Retinal pigment epithelial cell (primary cell): ENCODE measurements around the gene SKIC8.

ENCODE experiments used
- DNase-seq: peaks from one replicate; pipeline ENCODE4 v3.0.0-alpha.2; 2010; ENCODE audit warnings: low read depth
- H3K4me3 ChIP-seq: 2 replicates; pipeline ENCODE4 v1.5.1; 2011; ENCODE audit warnings: mild to moderate bottlenecking, low read length, control low read depth, moderate library complexity
- TF ChIP-seq, protein P1 (sequence below): conservative IDR thresholded peaks from 2 replicates; pipeline ENCODE4 v1.5.1; 2011; ENCODE audit warnings: low read depth, low read length, control low read depth, inconsistent platforms

The SKIC8 gene

DNA sequence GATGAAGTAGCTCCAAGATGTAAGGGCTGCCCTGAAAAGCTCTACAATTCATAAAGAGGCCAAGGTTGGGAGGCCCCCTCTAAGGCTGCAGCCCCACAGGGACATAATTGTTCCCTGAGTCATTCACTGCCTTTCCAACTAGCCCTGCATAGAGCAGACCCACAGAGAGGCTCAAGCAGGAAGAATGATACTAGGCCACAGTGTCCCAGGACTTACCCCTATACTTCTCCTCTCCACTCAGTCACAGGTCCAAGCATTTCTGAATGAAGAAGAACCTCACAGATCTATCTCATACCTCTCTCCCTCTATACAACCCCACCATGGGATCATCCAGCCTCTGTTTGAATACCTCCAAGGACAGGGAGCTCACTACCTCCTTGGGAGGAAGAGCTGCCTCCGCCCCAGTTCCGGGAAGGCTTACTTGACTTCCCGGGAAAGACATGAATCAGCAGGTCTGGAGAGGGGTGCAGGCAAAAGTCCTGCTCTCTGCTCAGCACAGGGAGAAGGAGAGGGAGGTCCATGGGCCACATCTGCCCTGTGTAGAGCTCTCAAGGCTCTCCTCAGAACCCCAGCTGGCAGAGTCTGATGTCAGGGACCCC is 6.9 kb upstream of the SKIC8 start:
- TF ChIP-seq, protein P1, sequence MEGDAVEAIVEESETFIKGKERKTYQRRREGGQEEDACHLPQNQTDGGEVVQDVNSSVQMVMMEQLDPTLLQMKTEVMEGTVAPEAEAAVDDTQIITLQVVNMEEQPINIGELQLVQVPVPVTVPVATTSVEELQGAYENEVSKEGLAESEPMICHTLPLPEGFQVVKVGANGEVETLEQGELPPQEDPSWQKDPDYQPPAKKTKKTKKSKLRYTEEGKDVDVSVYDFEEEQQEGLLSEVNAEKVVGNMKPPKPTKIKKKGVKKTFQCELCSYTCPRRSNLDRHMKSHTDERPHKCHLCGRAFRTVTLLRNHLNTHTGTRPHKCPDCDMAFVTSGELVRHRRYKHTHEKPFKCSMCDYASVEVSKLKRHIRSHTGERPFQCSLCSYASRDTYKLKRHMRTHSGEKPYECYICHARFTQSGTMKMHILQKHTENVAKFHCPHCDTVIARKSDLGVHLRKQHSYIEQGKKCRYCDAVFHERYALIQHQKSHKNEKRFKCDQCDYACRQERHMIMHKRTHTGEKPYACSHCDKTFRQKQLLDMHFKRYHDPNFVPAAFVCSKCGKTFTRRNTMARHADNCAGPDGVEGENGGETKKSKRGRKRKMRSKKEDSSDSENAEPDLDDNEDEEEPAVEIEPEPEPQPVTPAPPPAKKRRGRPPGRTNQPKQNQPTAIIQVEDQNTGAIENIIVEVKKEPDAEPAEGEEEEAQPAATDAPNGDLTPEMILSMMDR = no peak

DNA sequence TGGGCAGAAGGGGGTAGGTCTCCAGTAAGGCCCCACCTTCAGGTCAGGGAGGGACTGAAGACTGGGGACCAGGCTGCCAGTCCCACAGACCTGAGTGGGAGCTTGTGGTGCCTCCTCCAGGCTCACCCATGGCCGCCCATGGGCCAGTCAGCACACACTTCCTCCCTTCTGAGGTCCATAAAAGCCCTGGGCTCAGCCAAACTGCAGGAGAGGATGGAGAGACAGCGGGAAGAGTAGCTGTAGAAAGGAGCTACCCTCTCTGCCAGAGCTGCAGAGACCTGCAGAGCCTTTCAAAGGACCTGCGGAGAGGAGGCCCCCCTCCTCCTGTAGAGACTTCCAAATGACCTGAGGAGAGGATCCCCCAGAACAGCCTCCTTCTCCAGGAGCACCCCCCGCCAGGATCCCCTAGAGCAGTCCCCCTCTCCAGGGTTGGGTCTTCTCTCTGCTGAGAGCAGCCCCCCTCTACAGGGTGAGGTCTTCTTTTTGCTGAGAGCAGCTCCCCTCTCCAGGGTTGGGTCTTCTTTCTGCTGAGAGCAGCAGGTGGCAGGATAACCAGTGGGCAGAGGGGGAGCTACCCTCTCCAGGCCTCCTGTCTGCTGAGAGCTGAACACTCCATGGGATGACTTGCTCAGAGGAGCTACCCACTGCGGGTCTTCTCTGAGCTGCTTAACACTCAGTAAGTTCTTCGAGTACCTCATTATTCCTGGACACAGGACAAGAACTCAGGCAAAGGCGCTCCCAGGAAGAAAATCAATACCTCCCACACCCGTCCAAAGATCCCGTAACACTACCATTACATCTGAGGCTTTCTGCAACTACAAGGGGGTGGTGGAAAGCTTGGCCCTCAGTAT is 5.0 kb upstream of the SKIC8 start:
- no peak overlapping the region for H3K4me3 ChIP-seq
- no peak for DNase-seq
- TF ChIP-seq, protein P1 = no peak

More for the DNA sequence above, 6.9 kb upstream of the SKIC8 start:
- DNase-seq = no peak
- H3K4me3 ChIP-seq = no peak overlapping the region

DNA sequence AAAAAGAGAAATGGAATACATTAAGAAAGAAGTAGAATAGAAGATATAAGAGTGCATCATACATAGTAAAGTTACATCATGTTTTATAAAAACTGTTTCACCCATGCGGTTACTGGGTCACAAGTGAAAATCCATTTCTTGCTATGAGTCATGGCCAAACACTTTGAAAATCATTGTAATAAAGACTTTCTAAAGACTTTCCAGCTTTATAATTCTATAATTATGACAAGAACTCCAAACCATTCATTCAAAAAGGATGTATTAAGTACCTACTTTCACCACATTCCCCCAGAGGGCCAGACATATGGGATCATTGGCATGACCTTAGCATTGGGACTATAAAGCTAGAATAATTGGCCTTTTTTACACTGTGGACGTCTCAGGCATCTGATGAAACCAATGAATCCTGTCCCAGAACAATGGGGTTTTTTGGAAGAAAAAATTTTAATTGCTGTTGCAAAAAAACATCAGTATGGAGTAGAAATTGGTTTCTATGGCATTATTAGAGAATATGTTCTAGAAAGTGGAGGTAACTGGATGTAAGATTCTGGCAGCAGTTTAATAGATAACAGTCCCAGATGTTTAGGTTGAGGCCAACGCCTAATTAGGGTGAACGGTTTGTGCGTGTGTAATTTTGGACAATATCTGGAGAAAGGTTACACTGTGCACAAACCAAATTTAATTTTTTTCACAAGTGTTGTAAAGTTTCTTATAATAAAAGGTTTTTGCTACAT is 3.3 kb upstream of the SKIC8 start:
- DNase-seq = peak; percentile 92
- TF ChIP-seq, protein P1 = no peak
- H3K4me3 ChIP-seq = no peak overlapping the region

DNA sequence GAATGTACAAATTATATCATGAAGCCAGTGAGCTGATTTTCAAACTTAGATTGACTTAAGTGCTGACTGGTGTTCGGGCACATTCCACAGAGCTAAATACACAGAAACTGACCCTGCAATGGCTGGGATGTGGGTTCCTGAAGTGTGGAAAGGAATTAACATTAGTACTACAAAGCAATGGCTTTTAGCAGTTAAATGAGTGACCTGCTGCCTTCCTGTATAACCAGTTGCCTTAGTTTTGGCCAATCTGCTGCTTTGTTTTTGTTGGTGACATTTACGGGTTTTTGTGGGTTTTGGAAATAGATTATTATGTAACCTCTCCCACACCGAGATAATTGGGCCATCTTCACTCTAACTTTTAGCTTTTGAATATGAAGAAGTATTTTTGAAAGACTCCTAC is 2.4 kb upstream of the SKIC8 start:
- peak; percentile 71 for DNase-seq
- H3K4me3 ChIP-seq = no peak overlapping the region
- TF ChIP-seq, protein P1 = no peak

DNA sequence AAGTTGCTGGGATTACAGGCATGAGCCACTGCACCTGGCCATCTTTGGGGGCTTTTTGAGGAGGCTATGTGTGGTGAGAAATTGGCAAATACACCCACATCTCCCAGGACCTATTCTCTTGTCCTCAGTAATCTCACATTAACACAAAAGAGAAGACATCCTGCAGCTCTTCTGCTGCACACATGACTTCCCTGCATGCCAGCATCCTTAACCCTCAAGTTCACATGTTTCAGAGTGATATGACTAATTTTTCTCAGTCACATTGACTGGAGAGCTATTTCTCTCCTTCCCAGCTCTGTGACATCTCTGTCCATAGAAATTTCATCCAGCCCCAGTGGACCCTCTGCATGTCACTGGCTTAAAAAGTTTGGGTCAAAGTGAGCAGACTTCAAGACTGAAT is 1.9 kb upstream of the SKIC8 start:
- TF ChIP-seq, protein P1 = no peak
- H3K4me3 ChIP-seq = no peak overlapping the region
- no peak for DNase-seq

DNA sequence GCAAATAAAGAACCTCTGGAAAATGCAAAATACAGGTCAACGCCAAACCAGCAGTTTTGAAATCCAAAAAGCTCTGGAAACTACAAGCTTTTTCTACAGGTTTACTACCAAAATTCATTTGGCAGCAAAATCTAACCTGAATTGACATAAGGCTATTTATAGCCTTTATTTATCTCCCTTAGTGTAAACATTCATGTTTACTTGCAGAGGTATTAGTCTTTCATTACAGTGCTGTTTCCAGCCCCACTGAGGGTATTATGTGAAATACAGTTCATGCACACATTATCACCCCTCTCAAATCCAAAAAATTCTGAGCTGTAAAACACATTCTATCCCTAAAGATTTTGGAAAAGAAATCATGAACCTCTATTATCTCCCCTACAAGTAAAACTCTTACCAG is 7.2 kb downstream of the SKIC8 start:
- TF ChIP-seq, protein P1 = no peak
- DNase-seq = no peak
- no peak overlapping the region for H3K4me3 ChIP-seq

DNA sequence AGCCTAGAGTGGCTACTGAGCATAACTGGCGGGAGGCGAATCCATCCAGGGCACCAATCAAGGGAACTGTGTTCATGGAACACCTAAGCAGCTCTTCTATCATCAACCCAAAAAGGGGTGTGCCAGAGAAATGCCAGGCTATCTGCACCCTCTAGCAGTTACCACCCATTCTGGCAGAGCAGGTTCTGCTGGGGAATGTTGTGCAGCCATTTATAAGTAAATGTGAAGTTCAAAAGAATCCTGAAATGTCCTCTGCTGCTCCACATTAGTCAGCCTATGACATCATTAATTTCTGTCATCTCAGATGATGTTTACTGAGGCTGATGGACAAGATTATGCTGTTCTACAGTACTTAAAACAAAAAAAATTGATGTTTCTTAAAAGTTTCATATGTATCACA is 7.7 kb downstream of the SKIC8 start:
- DNase-seq = no peak
- no peak overlapping the region for H3K4me3 ChIP-seq
- TF ChIP-seq, protein P1 = no peak
